COLO668 (cell line): Measurements from ENCODE around the gene TBX19.

ENCODE experiments used
- DNase-seq: peaks from one replicate; lab custom pipeline; 2025; ENCODE audit not compliant: unreplicated experiment; lab: John Stamatoyannopoulos, UW

The TBX19 gene

GRCh38 chr1:168320149-168320548, 39.5 kb downstream of the TBX19 start:
- no peak for DNase-seq

GRCh38 chr1:168320800-168321450, 40.2 kb downstream of the TBX19 start:
- DNase-seq = no peak

DNA sequence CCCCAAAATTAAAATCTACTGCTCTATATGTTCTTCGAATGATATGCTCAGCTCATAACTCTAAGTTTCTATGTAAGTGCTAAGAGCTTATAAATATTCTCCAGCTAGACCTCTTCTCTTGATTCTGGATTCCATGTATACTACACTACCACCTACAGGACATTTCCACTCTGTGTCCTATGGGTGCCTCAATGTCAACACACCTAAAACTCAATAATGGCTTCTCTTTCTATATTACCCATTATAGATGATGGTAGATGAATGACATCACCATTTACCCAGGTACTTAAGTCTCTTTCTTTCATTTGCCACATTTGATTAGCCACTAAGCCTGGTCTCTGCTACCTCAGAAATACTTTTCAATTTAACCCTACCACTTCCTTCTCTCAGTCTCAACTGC, 41.3 kb downstream of the TBX19 start:
- no peak for DNase-seq

- no peak for DNase-seq
These were observed 44.2 kb downstream of the TBX19 start for GRCh38 chr1:168324745-168325425.

GRCh38 chr1:168328731-168329364, 48.2 kb downstream of the TBX19 start:
- DNase-seq = no peak

- no peak for DNase-seq
These were observed 49.6 kb downstream of the TBX19 start for GRCh38 chr1:168330285-168330684.

DNA sequence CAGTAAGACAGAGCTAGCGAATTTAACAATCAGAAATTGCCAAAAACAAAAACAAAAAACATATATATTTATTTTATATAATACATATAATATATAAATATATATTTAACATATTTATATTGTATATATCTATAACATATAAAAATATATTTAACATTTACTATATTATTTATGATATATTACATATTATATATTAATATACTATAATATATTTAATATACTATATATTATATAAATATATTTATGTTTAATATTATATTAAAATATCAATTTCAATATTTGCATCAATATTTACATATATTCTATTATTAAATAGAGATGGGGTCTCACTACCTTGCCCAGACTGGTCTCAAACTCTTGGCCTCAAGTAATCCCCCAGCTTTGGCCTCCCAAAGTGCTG, 50.9 kb downstream of the TBX19 start:
- DNase-seq = no peak

GRCh38 chr1:168333562-168334276, 53.0 kb downstream of the TBX19 start:
- DNase-seq = no peak

- no peak for DNase-seq
These were observed 54.8 kb downstream of the TBX19 start for GRCh38 chr1:168335500-168335899.

- DNase-seq = no peak
These were observed 58.2 kb downstream of the TBX19 start for GRCh38 chr1:168338589-168339503.

- DNase-seq = no peak
These were observed 60.3 kb downstream of the TBX19 start for GRCh38 chr1:168340781-168341482.

DNA sequence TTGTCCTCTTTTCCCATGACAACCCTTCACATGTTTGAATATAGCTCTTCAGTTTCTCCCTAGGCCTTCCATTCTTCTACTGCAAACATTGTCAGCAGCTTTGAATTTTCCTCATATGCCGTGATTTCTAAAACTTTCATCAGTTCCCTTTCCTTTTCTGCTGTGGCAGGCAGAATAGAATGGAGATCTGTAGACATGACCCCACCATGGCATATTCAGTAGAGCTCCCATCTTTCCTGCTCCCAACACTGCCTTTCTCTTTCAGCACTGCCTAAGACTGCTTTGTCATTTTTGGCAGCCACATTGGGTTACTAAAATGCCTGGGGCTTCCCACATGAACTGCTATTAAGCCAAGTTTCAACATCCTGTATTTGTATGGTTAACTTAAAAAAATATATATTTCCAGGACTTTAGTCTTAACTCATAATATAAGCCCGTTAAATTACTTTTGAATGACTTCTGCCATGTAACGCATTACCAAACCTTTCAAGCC, 60.9 kb downstream of the TBX19 start:
- DNase-seq = no peak

DNA sequence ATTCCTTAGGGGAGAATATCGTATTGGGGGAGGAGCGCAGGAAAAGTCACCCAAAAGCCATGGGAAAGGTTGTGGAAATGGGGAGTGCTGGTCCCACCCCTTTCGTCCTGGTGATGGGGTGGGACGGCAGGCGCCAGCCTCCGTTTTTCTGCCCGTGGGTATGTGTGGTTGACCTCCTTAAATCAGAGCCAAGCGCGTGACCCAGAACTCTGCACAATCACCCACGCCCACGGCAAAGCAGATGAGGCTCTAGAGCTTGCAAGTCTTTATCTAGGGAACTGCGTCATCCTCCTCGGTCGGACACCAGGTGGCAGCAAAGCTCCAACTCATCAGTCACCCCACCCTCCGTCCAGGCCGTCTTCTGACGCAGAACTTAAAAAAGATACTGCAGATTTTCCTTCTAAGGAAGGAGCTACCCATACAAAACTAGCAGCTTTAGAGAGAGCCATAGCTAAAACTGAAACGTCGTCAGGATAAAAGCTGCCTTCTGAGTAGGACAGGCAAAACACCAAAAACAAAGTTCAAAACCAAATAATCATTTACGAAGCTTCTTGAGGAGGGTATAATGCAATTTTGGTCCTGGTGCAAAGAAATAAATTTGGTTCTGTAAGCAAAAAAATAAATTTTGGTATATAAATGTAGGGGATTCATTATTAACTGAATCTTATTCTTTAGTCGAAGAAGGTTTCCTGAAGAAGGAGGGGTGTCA, 62.0 kb downstream of the TBX19 start:
- DNase-seq = peak; percentile 79

DNA sequence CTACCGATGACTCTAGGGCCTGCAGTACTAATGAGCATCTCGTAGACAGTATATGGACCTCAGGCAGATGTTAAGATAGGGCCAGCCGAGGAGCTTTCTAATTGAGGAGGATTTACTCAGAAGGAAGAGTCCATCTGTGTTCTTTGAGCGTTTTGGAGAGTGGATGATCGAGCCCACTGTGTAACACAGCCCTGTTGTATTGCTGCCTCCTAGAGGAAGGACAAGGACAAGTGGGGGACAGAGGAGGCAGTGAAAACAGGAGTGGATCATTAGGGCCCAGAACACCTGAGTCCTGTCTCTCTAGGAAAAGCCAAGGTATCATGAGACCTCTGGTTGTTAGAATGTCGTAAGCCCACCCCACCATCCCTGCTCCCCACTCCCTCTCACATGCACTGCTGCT, 62.9 kb downstream of the TBX19 start:
- no peak for DNase-seq

GRCh38 chr1:168344517-168344916, 63.8 kb downstream of the TBX19 start:
- DNase-seq = no peak

GRCh38 chr1:168345939-168346338, 65.3 kb downstream of the TBX19 start:
- DNase-seq = no peak

- DNase-seq = no peak
These were observed 67.0 kb downstream of the TBX19 start for GRCh38 chr1:168347630-168348029.

DNA sequence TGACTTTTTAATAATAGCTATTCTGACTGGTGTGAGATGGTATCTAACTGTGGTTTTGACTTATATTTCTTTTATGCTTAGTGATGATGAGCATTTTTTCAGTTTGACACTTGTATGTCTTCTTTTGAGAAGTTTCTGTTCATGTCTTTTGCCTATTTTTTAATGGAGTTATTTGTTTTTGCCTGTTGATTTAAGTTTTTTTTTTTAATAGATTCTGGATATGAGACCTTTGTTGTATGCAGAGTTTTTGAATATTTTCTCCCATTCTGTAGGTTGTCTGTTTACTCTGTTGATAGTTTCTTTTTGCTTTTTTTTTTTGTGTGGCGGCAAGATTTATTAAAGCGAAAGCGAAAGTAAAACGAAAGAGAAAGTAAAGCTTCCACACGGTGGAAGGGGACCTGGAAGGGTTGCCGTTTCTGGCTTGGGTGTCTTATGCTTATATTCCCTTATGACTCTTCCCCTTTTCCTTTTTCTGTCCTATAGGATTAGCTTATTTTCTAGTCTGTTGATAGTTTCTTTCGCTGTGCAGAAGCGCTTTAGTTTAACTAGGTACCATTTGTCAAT, 67.6 kb downstream of the TBX19 start:
- no peak for DNase-seq
